DMS114 treated with DMSO at 0.1 percent for 48 hours (cell line): ENCODE data around the gene TBCC.

ENCODE experiments used
- DNase-seq: peaks from one replicate; lab custom pipeline; 2025; ENCODE audit not compliant: unreplicated experiment; lab: John Stamatoyannopoulos, UW

Gene TBCC

DNA sequence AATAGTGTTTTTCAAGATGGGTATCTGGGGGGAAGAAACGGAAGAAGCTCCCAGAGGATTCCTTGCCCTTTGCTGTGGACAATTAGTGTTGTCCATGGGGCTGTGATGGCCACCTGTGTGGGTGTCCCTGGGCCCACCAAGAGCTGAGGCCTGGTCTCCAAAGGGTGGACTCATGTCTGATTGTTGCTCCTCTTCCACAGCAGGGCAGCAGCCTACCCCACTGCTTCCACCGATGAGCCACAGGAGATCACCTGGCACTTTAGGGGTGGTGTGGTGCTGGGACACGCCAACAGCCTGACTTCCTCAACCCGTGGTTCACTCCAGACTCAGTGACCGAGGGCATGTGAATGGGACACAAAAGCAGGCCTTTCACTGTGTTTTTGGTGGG lies 48.6 kb downstream of the TBCC start:
- no peak for DNase-seq

DNA sequence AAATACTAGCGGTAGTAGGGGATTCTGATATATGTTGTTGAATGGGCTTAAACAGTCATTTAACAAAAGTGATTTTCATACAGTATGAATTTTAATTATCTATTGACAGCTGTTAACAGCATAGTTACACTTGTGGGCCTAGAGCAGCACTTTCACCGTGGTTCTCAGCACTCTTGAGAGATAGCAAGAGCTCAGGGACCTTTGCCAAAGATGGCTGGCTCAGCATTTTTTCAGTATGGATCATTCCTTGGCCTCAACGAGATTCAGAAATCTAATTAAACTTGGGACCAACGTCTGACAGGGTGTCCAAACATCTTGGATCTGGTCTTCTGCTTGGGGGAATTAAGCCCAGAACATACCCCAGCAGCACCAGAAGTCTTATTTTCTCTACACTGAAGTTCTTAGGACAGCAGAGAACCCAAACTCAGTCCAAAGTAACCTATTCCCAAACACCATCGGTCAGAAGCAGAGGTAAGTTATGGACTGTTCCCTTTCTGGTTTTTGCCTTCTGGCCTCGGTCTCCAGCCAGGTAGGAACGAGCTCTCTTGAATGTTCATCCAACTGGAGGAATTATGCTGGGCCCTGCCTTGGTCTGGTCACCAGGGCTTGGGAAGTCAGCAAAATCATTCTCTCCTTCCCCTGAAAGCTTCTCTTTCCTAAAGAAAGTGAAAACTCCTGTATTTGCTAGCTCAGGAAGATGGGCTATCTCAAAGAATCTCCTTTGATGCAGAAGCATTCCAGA lies 49.2 kb downstream of the TBCC start:
- DNase-seq = no peak

DNA sequence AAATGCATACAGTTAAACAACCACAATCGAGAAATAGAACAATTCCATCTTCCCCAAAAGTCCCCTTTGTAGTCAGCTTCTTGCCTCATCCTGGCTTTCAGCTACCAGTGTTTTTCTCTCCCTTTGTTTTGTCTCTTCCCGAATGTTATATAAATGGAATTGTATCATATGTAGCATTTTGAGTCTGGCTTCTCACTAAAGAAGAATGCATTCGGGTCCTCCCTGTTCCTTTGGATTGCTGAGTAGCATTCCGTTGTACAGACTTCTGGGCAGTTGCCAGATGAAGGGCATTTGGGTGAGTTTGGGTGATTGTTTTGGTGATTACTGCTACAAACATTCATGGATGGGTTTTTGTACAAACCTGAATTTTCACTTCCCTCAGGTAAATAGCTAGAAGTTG lies 51.3 kb downstream of the TBCC start:
- DNase-seq = no peak
